Mucosa of gallbladder (tissue), 1 donor: ENCODE data around the gene TMEM184A. TPM values are rescaled to one million over a fixed set of nuclear protein-coding genes. Genes with fewer than 3 reads are reported as not detected.

Experiments used
- DNase-seq: peaks from one replicate; pipeline ENCODE4 v3.0.0-alpha.2; 2020; ENCODE audit warnings: low spot score
- total RNA-seq: library from RNA; stranded (reverse); gene quantifications from one replicate; pipeline ENCODE4 v1.2.1, GENCODE V29; 2021
- donor health status: DM: no; HTN: no; CAD: no.

TMEM184A gene
- total RNA-seq, 1 donor from 2014 or later = 39.8 TPM

DNA sequence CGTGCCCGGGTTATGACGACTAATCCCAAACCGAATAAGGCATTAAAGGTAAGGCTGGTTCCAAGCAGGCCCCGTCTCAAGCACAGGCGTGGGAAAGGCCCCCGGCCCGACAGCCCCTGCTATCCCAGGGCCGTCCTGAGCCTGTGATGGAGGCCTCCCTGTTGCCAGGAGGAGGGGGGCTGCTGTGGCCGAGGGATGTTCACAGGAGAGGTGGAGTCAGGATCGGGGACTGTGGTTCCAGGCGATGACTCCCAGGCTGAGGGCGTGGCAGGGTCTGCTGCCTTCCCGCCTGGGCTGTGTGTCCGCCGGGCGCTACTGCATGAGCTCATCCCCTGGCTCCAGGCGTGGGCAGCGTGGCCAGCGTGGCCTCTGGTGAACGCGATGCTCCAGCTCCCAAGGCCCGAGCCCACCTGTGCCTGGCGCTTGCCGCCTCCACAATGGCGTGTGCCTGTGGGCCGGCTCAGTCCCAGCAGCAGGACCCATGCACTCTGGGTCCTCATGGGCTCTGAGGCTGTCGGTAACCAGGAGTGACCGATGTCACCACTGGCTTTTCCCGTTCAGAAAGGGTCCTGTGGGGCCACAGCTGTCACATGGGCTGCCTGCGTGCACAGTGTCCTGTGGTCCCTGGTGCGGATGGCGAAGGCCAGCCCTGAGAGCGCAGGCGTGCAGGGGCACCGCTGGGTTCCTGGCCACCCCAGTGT lies 16.7 kb downstream of the TMEM184A start:
- no peak for DNase-seq

DNA sequence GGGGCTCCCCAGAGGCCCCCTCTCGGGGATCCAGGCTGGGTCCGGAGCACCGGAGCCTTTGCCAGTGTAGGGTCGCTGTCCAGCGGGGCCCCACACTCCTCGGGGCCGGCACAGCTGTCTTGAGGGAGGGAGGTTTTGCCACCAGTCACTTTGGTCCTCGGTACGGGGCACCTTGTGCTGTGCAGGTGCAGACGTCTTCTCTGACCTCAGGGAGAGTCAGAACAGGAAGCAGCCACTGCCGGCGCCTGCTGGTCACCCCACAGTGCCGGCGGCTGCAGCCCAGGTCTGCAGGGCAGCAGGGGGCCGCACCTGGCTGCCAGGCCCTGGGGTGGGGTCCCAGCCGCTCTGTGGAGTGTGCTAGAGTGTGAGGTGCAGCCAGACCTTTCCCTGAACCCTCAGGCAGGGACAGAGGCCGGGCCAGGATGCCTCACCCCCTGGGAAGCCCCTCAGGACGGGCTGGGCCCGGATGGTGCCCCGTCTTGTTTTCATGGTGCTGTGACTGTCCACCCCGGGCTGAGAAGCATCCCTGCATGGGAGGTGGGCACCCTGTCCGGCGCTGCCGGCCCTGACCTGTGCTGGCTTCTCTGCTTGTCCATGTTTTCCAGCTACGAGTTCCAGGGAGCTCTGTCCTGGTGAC lies 17.3 kb downstream of the TMEM184A start:
- DNase-seq = no peak

DNA sequence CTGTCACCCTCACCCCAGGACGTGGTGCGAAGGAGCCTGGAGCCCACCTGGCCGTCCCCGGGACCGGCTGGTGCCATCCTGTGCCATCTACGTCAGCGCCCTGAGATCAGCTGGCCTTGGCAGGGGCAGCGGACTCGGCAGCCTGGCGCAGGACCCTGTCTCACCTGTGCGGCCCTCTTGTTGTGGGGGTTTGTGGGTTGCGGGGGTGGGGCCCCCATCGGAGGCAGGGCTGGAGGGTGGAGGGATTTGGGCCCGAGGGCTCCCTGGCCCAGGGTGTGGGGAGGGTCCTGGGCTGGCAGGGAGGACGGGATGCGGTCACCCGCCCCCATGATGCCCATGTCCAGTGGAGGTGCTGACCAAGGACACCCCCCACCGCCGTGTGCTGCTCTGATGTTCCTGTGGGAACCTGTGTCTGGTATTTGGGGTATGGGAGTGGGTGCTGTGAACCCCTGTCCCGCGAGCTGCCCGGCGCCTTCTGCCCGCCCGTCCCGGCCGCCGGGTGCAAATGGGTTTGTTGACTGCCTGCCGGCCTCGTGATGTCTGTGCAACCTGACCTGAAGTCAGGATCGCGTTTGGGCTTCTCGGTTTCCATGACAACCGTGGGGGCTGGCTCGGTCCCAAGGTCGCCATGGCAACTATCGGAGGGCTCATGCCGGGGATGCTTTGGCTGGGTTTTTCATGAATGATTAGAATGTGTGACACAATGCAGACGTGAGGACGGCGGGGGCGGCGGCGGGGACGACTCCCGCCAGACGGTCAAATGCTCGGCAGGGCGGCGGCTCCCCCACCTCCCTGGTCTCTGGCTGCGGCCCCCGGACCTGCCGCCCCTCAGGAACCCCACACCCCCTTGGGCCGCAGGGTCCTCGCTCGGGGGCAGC lies 18.2 kb downstream of the TMEM184A start:
- DNase-seq = peak; percentile 92

DNA sequence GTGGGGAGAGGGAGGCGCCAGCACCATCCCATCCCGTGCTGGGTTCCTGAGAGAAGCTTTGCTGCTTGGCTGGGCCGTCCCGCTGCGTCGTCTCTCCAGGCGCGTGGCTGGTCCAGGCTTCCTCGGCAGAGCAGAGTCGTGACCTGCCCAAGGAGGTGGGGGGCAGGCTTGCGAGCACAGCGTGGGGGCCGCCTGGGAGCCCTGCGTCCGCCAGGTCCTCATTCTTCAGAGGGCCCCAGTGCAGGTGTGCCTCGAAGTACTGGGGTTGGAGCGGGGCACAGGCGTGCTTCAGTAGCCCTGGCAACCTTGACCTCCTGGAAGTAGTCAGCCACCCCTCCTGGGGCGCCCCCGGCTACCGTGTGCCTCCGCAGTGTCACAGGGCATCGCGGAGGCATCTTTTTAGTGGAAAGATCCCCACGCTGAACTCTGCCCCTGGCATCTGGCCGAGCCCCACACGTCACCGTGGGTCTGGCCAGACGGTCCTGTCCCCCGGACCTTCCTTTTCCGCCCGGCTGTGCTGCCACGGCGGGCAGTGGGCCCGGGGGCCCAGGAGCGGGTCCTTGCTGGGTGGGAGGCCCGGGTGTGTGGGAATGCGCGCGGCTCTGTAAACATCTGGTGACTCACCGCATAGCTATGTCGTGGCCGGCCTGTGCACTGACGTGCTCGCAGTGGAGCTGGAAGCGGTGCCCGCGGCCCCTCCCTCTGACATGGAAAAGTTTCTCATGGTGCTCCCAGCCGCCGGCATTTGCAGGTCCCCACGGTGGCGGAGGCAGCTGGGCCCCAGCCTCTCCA lies 19.1 kb downstream of the TMEM184A start:
- DNase-seq = peak; percentile 96

DNA sequence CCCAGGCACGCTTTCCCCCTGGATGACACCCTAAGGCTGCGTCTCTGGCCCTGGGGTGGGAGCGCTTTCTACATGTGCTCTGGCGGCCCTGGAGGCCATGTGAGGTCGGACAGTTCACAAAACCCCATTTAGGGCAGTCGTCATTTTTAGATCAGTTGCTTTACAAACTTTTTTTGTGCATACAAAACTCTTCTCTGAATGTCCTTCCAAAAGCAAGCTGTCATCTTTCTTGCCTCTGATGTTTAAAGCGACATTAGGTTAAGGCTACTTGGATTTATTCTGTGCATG lies 19.6 kb downstream of the TMEM184A start:
- DNase-seq = no peak

DNA sequence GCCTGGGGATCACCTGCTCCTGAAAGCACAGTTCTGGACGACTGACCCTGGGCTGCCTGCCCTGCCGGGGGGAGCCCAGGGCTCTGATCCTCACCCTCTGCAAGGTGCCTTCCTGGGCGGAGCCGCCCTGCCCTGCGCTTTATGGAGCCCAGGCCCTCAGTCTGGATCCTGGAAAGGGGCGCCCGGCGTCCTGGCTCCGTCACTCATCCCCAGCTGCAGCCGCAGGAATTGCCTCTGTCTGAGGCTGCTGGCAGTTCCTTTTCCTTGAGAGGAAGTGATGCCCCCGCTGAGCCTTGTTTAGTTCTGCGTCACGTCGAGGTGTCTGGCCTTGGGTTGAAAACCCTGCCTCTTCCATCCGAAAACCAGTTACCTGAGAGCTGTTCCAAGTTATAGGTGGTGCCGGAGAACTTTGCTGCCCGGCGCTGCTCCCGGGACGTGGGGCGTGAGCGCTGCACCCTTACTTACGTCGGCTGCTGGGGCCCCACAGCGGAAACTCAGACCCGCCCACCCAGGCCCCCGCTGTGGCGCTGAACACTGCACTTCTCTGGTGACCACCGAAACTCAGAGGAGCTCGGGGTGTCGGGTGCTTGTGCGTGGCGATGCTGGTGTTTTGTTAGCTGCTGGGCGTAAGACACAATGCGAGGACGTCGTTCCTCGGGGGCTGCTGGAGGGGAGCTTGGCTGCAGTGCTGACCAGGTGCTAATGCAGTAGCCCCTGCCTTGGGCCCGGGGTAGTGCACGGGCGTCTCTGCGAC lies 20.1 kb downstream of the TMEM184A start:
- no peak for DNase-seq

DNA sequence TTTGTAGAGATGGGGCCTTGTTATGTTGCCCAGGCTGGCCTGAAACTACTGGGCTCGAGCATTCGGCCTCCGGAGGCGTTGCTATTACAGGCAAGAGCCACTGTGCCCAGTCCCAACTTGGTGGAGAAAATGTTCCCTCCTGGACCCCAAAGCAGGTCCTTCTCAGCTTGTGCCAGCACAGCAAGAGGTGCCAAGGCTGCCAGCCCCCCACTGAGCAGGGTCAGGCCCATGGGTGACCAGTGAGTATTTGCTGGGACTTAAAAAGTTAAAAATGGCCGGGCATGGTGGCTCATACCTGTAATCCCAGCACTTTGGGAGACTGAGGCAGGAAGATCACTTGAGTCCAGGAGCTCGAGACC lies 20.9 kb downstream of the TMEM184A start:
- no peak for DNase-seq

DNA sequence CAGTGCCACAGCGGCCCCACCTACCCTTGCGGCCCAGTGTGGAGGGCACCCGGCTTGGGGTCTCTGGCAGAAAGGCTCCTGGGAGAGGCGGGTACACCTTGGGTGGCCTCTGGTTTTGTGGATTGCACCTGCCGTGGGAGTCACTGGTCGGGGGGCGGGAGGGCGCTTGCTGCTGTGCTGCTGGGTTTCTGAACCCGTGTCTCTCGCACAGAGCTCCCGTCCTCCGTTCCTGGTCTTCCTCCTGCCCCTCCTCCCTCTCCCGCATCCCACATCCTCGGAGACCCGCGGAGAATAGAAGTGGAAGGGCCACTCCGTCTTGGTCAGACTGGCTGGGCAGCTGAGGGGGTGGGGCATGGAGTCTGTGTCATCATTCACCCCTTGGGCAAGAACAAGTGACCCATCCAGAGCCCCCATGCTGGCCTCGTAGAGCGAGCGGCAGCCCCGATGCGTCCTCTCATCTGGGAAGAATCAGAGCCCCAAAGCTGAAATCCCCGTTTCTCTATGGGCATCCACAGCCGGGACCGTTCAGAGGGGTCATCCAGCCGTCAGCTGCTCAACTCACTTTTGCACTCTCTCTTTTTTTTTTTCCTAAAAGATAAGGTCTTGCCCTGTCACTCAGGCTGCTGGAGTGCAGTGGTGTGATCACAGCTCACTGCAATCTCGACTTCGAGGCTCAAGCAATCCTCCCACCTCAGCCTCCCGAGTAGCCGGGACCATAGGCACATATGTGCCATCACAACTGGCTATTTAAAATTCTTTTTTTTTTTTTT lies 21.5 kb downstream of the TMEM184A start:
- DNase-seq = no peak

DNA sequence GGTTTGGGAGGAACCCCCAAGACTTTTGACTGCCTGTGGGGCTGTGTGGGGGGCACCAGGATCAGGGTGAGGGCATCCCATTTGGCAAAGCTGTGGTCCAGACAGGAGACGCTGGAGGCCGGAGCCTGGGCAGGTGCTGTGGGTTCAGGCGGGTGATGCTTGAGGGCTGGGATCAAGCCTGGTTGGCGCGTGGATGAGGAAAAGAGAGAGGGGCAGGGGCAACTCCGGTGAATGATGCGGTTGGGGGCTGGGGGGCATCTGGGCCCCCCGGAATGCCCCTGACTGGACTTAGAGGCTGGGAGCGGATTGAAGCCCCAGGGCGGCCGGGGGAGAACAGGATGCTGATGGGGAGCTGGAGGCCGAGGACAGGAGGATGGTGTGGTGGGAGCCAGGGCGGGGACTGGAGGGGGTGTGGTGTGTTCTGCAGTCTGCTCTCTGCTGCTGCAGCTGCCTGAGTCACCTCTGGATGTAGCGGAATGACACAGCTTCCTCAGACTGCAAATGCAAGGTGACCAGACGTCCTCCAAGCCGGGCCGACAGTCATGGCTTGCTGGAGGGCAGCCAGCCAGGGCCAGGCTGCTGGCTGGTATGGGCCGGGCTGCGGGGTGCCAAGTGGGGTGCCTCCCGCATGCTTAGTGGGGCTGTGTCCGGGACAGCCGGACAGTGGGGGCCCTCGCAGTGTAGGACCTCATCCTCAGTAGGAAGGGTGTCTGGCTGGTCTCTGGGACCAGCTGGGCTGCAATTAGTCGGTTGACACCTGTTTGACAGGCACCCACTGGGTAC lies 22.3 kb downstream of the TMEM184A start:
- DNase-seq = no peak

DNA sequence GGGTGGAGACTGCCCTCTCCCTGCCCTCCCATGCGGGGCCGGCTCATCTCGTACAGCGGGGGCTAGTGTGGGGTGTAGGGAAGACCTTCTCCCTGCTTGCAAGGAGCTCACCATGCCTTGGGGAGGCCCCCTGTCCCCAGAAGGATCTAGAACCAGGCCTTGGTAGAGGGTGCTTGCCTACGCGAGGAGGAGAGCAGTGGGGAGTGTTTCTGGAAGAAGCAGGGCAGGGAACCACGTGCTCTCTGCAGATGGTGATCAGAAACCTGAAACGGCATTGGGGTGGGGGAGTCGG lies 22.8 kb downstream of the TMEM184A start:
- DNase-seq = no peak

DNA sequence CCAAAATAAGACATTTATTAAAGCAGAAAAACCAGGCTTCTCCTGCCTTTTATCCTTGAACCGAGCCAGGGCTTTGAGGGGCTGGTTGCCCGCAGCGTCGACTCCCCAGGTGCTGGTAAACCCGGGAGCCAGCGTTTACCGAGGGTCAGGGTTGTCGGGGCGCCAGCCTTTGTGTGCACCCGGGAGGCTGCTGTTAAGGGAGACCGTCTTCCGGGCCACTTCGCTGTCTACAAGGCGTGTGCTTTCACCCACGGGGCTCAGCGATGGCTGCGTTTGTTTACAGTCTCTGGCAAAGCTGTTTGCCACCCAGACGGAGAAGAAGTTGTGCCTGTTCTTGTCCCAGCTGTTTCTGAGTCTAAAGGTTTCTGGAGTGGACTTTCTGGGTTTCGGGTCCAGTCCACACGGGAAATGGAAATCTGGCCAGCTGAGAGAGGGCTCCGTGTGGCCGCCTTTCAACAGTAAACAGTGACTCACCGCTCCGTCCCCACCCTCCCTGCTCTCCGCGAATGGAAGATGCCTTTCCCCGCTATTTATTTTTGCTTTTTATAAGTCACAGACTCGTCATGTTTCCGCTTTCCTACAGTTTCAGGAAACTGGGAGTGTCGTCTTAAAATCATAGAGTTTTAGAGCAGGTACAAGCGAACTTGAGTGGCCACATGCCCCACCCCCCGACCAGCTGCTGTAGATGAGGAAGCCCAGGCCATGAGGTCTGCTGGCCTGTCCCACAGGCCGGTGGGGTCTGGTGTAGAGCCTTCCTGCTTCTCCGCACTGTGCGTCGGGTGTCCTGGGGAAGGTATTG lies 23.4 kb downstream of the TMEM184A start:
- peak; percentile 89 for DNase-seq

DNA sequence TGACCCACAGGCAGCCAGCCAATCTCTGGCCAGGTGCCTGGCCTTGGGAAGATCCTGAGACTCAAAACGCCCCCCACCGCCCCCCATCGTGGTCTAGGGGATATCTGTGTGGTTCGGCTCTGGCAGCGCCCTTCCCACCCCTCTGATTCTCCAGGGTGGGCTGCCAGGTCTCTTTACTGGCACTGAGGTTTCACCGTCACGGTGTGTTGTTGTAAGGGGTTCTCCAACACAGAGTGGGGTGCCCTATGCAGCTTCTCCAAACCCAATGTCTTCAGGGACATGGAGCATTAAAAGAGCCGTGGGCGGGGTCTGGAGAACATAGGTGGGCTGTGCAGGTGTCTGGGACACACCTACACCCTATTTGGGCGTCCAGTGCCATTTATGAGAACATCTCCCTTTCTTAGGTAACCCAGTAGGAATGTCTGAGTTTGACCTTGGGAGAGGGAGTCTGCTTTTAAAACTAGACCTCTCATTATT lies 24.0 kb downstream of the TMEM184A start:
- no peak for DNase-seq

DNA sequence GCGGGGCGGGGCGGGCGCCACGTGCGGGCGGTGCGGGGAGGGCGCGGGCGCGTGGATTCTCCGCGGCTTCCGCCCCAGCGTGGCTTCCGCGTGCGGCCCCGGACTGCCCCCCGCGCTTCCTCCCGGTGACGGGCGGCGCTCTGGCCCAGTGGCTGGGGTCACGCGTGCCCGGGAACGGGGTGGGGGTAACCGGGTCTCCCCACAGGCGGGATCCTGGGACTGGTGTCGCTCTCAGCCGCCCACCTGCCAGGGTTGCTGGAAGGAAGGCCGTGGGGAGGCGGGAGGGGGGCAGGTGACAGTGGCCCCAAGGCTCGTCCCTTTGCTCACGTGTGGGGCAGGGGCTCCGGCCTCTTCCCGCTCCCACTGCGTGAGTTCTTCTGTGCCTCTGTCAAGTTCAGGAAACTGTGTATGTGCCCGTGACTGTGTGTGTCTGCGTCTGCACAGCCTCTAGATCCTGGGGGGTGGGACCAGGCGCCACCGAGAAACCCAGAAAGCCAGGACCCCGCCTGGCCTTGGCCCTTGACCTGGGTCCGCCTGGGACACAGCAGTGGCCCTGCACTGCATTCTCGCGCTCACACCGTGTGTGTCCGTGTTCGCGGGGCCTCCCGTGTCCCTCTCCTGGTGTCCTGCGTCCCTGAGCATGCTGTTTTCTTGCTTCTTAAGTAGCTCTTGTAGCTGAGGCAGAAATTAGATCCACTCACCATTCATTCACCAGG lies 24.6 kb downstream of the TMEM184A start:
- DNase-seq = no peak

DNA sequence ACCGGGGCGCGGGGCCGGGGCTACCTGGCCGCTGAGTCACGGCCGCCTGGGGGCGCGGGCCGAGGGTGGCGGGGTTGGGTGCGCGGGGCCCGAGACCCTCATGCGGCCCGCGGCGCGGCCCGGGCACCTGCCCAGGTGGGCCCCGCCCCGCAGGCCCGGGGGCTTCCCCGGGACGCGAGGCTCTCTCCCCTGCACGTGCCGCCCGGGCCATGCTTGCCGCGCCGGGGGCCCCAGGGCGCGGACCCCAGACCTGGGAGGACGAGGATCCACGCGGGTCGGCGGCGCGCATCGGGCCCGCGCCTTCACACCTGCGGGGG lies 25.1 kb downstream of the TMEM184A start:
- DNase-seq = no peak

DNA sequence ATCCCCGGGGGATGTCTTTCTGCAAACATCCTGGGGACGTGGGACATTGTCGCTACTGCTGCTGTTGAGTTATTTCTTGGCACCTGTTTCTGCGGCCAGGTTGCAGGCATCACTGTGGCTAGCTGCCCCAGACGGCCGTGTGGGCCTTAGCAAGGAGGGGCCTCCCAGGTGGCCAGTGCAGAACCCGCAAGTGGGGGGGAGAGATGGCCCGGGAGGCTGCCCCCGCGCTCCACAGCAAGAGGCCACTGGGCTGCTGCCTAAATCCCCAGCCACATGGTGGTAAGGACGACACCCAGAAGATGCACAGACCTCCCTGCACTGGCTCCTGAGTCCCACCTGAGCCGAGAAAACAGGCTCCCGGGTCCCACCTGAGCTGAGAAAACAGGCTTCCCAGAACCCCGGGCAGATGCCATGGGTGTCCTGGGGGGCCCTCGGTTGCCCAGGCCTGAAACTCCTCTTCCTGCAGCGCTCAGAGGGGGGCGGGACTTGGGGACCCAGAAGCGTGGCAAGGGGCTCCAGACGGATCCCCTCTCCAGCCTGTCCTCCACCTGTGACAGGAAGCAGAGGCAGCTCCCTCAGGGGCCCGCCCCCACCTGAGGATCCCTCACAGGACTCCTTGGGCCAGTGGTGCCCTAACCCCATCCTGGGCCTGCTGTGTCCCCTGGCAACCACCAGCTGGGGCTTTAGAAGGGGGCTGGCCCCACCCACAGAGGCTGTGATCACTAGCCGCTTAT lies 26.5 kb downstream of the TMEM184A start:
- no peak for DNase-seq

DNA sequence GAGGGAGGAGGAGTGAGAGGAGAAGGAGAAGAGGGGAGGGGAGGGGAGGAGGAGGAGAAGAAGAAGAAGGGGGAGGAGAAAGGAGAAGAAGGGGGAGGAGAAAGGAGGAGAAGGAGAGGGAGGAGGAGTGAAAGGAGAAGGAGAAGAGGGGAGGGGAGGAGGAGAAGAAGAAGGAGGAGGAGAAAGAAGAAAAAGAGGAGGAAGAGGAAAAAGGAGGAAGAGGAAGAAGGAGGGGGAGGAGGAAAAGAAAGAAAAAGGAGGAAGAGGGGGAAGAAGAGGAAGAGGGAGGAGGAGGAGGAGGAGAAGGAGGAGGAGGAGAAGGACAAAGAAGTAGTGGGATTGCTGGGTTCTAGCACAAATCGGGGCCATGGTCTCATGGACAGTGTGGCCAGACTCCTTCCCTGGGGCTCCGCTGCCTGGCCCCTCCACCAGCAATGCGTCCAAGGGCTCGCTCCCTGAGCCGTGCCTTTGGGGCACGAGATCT lies 29.7 kb downstream of the TMEM184A start:
- DNase-seq = no peak

DNA sequence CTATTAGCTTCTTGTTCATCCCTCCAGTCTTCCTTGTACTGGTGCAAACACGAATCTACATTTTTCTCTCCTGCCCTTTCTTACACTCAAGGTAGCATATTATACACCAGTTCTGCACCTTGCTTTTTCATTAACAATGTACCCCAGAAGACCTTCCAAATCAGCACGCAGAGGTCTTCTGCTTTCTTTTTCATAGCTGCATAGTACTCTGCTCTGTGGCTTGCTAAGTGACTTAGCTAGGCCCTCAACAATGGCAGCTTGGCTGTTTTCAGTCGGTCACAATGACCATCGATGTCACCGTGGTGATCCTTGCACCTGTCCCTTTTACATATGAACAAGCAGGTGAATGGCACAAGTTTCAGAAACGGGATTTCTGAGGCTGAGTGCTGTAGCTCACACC lies 30.6 kb downstream of the TMEM184A start:
- DNase-seq = no peak

DNA sequence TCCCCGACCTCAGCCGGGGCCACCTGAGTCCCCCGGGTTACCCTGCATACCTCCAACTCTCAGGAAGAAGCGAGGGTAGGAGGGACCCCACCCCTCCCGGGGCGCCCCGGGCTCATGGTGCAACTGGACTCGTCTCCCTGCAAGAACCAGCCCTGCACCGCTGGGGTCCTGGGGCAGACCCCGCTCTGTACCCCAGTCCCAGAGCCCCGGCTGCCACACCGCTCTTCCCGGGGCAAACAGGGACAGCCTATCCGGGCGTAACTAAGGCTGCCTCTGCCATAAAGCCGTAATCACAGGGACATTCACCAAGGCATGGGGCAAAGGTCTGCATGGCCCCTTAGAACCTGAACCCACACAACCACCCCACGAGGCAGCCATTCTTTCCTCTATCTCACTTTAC lies 32.2 kb downstream of the TMEM184A start:
- DNase-seq = no peak
